SK-N-SH (cell line): ENCODE data around the gene CLMN. TPM values are rescaled to one million over a fixed set of nuclear protein-coding genes. Genes with fewer than 3 reads are reported as not detected.

Experiments used
- CTCF ChIA-PET: fragments of 300-600, 350-600 bp; formaldehyde crosslinking; extraction: SDS; loops from one replicate; lab custom pipeline; 2021; lab: Yijun Ruan, JAX
- POLR2A ChIA-PET: fragments of 350-600 bp; sonication (Branson Sonifier 250); formaldehyde crosslinking; extraction: SDS; loops from one replicate; lab custom pipeline; 2020; ENCODE audit warnings: antibody characterized with exemption, inconsistent platforms; lab: Yijun Ruan, JAX
- DNase-seq: peaks from one replicate; pipeline ENCODE4 v3.0.0; 2012
- H2AFZ ChIP-seq: fragments of 200-600 bp; sonication (generic); 2 replicates; pipeline ENCODE4 v1.8.1; 2016; ENCODE audit warnings: antibody characterized with exemption, mild to moderate bottlenecking, low read depth
- H3F3A ChIP-seq: fragments of 200-600 bp; sonication (generic); replicated peaks from 2 replicates; pipeline ENCODE3; 2016; ENCODE audit warnings: antibody characterized with exemption, mild to moderate bottlenecking; ENCODE audit not compliant: insufficient read depth
- H3K27ac ChIP-seq, 2 experiments: fragments of 200-500 bp in 1 of 2; fragments of 200-600 bp in 1 of 2; sonication (Bioruptor generic) in 1 of 2; sonication (generic), shearing (Covaris generic) in 1 of 2; 2 replicates each; pipeline versions ENCODE4 v1.5.1 to v1.6.1; 2014 to 2016; ENCODE audit warnings: low read depth in 2 of 2, inconsistent platforms in 1 of 2, low read length in 1 of 2, mild to moderate bottlenecking in 1 of 2, mixed read lengths in 1 of 2
- H3K27me3 ChIP-seq: fragments of 200-600 bp; sonication (generic), shearing (Covaris generic); 2 replicates; pipeline ENCODE4 v1.6.1; 2016; ENCODE audit warnings: mixed run types; ENCODE audit not compliant: insufficient read depth
- H3K36me3 ChIP-seq, 2 experiments: fragments of 200-500 bp in 1 of 2; fragments of 200-600 bp in 1 of 2; sonication (Bioruptor generic) in 1 of 2; sonication (generic) in 1 of 2; replicated peaks in 1 of 2; 2 replicates each; pipeline versions ENCODE3 to v1.5.1; 2014 to 2016; ENCODE audit warnings: low read length in 1 of 2, mild to moderate bottlenecking in 1 of 2; ENCODE audit not compliant: insufficient read depth in 2 of 2, control insufficient read depth in 1 of 2
- H3K4me1 ChIP-seq, 2 experiments: fragments of 200-500 bp in 1 of 2; fragments of 200-600 bp in 1 of 2; sonication (Bioruptor generic) in 1 of 2; sonication (generic), shearing (Covaris generic) in 1 of 2; 2 replicates each; pipeline versions ENCODE4 v1.5.1 to v1.6.1; 2014 to 2016; ENCODE audit warnings: low read depth in 1 of 2, low read length in 1 of 2, mixed run types in 1 of 2; ENCODE audit not compliant: insufficient read depth in 2 of 2, control insufficient read depth in 1 of 2
- H3K4me2 ChIP-seq: fragments of 200-600 bp; sonication (generic), shearing (Covaris generic); 2 replicates; pipeline ENCODE4 v1.6.1; 2017; ENCODE audit warnings: mixed run types
- H3K4me3 ChIP-seq, 2 experiments: fragments of 200-500 bp in 1 of 2; fragments of 200-600 bp in 1 of 2; sonication (Bioruptor generic) in 1 of 2; sonication (generic), shearing (Covaris generic) in 1 of 2; 2 replicates each; pipeline versions ENCODE4 v1.5.1 to v1.8.1; 2014 to 2016; ENCODE audit warnings: low read depth in 2 of 2, inconsistent platforms in 1 of 2, low read length in 1 of 2, mild to moderate bottlenecking in 1 of 2, mixed read lengths in 1 of 2, moderate library complexity in 1 of 2
- H3K79me2 ChIP-seq: fragments of 200-600 bp; sonication (generic); 2 replicates; pipeline ENCODE4 v1.8.1; 2017; ENCODE audit warnings: mild to moderate bottlenecking; ENCODE audit not compliant: insufficient read depth
- H3K9ac ChIP-seq: fragments of 200-600 bp; sonication (generic); 2 replicates; pipeline ENCODE4 v1.6.1; 2017; ENCODE audit warnings: mixed run types
- H3K9me2 ChIP-seq: fragments of 200-600 bp; sonication (generic); 2 replicates; pipeline ENCODE4 v1.6.1; 2017; ENCODE audit warnings: mixed run types
- H3K9me3 ChIP-seq: fragments of 200-600 bp; sonication (generic); 2 replicates; pipeline ENCODE4 v1.6.1; 2017; ENCODE audit warnings: mixed run types, mild to moderate bottlenecking, moderate library complexity
- H4K20me1 ChIP-seq: fragments of 200-600 bp; sonication (generic); 2 replicates; pipeline ENCODE4 v1.6.1; 2017; ENCODE audit warnings: mild to moderate bottlenecking, mixed run types; ENCODE audit not compliant: insufficient read depth
- CHD2 ChIP-seq: fragments of 150-350 bp; IDR thresholded peaks from 2 replicates; pipeline ENCODE4 v1.6.1; 2018; ENCODE audit warnings: low read length; ENCODE audit not compliant: partially characterized antibody
- EP300 ChIP-seq, 2 experiments: IDR thresholded peaks; 2 replicates each; pipeline versions ENCODE4 v1.4.0 to v1.6.1; 2012; ENCODE audit warnings: borderline replicate concordance in 1 of 2, low read depth in 1 of 2, low read length in 1 of 2
- EZH2phosphoT487 ChIP-seq: fragments of 200-600 bp; sonication (generic); IDR thresholded peaks from 2 replicates; pipeline ENCODE4 v1.6.1; 2017; ENCODE audit warnings: low read depth, mixed run types, mild to moderate bottlenecking, antibody characterized with exemption, moderate library complexity, borderline replicate concordance
- FOXJ3 ChIP-seq: sonication (generic); formaldehyde crosslinking; IDR thresholded peaks from 2 replicates; pipeline ENCODE4 v1.5.1; 2020; ENCODE audit warnings: mild to moderate bottlenecking, missing genetic modification reagents
- JUND ChIP-seq: IDR thresholded peaks from 2 replicates; pipeline ENCODE4 v1.4.0; 2012
- MEF2A ChIP-seq: IDR thresholded peaks from 2 replicates; pipeline ENCODE4 v1.4.0; 2012; ENCODE audit warnings: low read depth, borderline replicate concordance
- MXI1 ChIP-seq: IDR thresholded peaks from 2 replicates; pipeline ENCODE4 v1.6.1; 2012; ENCODE audit warnings: mild to moderate bottlenecking, low read depth, low read length, improper control_type of control experiment
- NFIC ChIP-seq: IDR thresholded peaks from 2 replicates; pipeline ENCODE4 v1.4.0; 2012; ENCODE audit warnings: borderline replicate concordance
- NRF1 ChIP-seq: IDR thresholded peaks from 2 replicates; pipeline ENCODE4 v1.6.1; 2012; ENCODE audit warnings: low read depth, mild to moderate bottlenecking, low read length
- RAD21 ChIP-seq: IDR thresholded peaks from 2 replicates; pipeline ENCODE4 v1.6.1; 2012; ENCODE audit warnings: mild to moderate bottlenecking, low read length
- RCOR1 ChIP-seq: fragments of 150-350 bp; IDR thresholded peaks from 2 replicates; pipeline ENCODE4 v1.6.1; 2017; ENCODE audit warnings: antibody characterized with exemption, low read length
- RFX5 ChIP-seq: IDR thresholded peaks from 2 replicates; pipeline ENCODE4 v1.6.1; 2012; ENCODE audit warnings: mild to moderate bottlenecking, improper control_type of control experiment, low read length
- SMC3 ChIP-seq: IDR thresholded peaks from 2 replicates; pipeline ENCODE4 v1.6.1; 2012; ENCODE audit warnings: low read depth, low read length, improper control_type of control experiment
- TEAD4 ChIP-seq: IDR thresholded peaks from 2 replicates; pipeline ENCODE4 v1.4.0; 2012; ENCODE audit warnings: mild to moderate bottlenecking, borderline replicate concordance; ENCODE audit not compliant: insufficient read depth
- WGBS: methylation state at CpG from one replicate; pipeline ENCODE4 v1.1.6; 2017; ENCODE audit warnings: low lambda C conversion rate; 5-methylcytosine and 5-hydroxymethylcytosine counted together
- polyA plus RNA-seq, 3 experiments: library from polyadenylated mRNA; depleted of rRNA; stranded (reverse); fragments of >200 nt; gene quantifications; 2 replicates each; pipeline ENCODE4 v1.2.3, GENCODE V29; 2012
- TF ChIP-seq, protein P1 (sequence below): IDR thresholded peaks from 2 replicates; pipeline ENCODE4 v1.4.0; 2012; ENCODE audit warnings: low read depth, borderline replicate concordance
- TF ChIP-seq, protein P2 (sequence below): IDR thresholded peaks from 2 replicates; pipeline ENCODE4 v1.4.0; 2012; ENCODE audit warnings: low read depth
- TF ChIP-seq, protein P3 (sequence below): fragments of 150-350 bp; IDR thresholded peaks from 2 replicates; pipeline ENCODE4 v1.6.1; 2016; ENCODE audit warnings: mild to moderate bottlenecking, low read depth, low read length

The CLMN gene
- polyA plus RNA-seq, 1 of the 3 experiments (the other 2 are of a cell fraction), result 1.4 TPM

DNA sequence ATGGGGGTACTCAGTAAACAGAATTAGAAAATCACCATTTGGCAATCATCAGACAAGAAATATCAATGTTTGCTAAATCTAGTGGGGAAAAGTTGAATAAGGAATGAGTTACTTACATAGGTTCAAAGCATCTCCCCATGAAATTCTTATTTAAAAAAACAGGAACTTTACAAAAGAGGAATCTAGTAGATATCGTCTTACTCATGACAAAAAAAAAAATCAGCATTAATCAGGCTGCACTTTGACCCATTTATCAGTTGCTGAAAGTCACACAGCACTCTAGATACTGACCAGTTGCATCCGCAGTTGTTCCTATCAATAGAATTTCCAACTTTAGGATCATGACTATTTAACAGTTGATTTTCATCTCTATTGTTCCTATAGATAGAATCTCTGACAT lies 156.6 kb downstream of the CLMN start:
- CTCF ChIA-PET, result interaction anchor here (1.2 kb wide), 1 partner anchor 269 kb away, joined by 4 read pairs; no protein-coding TSS in a partner anchor
- no peaks in the 10 kb centered on the region for H3K27me3 ChIP-seq
- H3K4me2 ChIP-seq, result no peak overlapping the region

DNA sequence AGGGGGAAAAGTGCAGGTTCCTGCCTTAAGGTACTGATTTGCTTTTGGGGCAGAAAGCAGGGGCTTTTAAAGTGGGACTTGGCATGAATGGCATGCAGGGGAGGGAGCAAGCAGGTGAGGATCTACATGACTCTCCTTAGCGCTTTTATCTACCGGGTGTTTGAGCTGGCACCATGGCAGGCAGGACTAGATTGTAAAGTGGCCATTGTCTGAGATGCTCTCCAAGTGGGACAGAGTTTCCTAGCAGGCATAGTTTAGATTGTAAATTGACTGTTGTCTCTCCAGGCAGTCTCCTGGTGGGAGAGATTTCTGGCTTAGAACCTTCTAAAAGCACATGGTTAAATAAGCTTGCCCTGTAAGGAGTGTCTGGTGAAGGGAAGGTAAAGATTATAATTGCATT lies 157.1 kb downstream of the CLMN start:
- TF ChIP-seq, protein P1, sequence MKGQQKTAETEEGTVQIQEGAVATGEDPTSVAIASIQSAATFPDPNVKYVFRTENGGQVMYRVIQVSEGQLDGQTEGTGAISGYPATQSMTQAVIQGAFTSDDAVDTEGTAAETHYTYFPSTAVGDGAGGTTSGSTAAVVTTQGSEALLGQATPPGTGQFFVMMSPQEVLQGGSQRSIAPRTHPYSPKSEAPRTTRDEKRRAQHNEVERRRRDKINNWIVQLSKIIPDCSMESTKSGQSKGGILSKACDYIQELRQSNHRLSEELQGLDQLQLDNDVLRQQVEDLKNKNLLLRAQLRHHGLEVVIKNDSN, result no peak
- TF ChIP-seq, protein P2, sequence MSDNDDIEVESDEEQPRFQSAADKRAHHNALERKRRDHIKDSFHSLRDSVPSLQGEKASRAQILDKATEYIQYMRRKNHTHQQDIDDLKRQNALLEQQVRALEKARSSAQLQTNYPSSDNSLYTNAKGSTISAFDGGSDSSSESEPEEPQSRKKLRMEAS, result no peak
- TF ChIP-seq RAD21, result no peak
- no peak for TF ChIP-seq NFIC
- no peak for TF ChIP-seq MEF2A
- TF ChIP-seq, protein P3, sequence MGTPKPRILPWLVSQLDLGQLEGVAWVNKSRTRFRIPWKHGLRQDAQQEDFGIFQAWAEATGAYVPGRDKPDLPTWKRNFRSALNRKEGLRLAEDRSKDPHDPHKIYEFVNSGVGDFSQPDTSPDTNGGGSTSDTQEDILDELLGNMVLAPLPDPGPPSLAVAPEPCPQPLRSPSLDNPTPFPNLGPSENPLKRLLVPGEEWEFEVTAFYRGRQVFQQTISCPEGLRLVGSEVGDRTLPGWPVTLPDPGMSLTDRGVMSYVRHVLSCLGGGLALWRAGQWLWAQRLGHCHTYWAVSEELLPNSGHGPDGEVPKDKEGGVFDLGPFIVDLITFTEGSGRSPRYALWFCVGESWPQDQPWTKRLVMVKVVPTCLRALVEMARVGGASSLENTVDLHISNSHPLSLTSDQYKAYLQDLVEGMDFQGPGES, result no peak
- no peak for TF ChIP-seq EP300 (IDR thresholded peaks at IDR 0.05; ENCODE audit: borderline replicate concordance in 1 of 2, low read depth in 1 of 2, low read length in 1 of 2)
- no peak for TF ChIP-seq SMC3
- no peak for TF ChIP-seq TEAD4
- no peak for TF ChIP-seq JUND
- no peak for TF ChIP-seq MXI1
- H3K4me2 ChIP-seq, result no peak overlapping the region
- peaks cover 2% of the 10 kb centered on the region for H3F3A ChIP-seq
- WGBS, result 95% methylated on average over 2 of the region's 2 CpGs
- peaks cover 0 to 2% of the 10 kb centered on the region in 2 experiments for H3K36me3 ChIP-seq
- H3K27me3 ChIP-seq, result no peaks in the 10 kb centered on the region
- CTCF ChIA-PET, result interaction anchor here (1.2 kb wide), 1 partner anchor 270 kb away, joined by 4 read pairs; no protein-coding TSS in a partner anchor
- no peak for DNase-seq
- POLR2A ChIA-PET, result no interaction called here
- no peak overlapping the region for H3K4me3 ChIP-seq
- H3K4me1 ChIP-seq, result peaks cover 0 to 8% of the 10 kb centered on the region in 2 experiments; a peak in 3 of 4 replicates
- no peak overlapping the region for H3K27ac ChIP-seq
- no peaks in the 10 kb centered on the region for H3K9me2 ChIP-seq
- no peaks in the 10 kb centered on the region for H4K20me1 ChIP-seq
- no peak overlapping the region for H3K9ac ChIP-seq
- H3K79me2 ChIP-seq, result peaks cover 7% of the 10 kb centered on the region; the same call in 1 of the 2 replicates
- no peak overlapping the region for H2AFZ ChIP-seq
- H3K9me3 ChIP-seq, result no peaks in the 10 kb centered on the region

More for the DNA sequence above, 156.6 kb downstream of the CLMN start:
- 98% methylated on average over 2 of the region's 2 CpGs for WGBS
- peaks cover 2% of the 10 kb centered on the region for H3F3A ChIP-seq
- H3K9me3 ChIP-seq, result no peaks in the 10 kb centered on the region
- peaks cover 4% of the 10 kb centered on the region; the same call in 1 of the 2 replicates for H3K79me2 ChIP-seq
- POLR2A ChIA-PET, result no interaction called here
- H2AFZ ChIP-seq, result no peak overlapping the region
- no peak overlapping the region for H3K4me3 ChIP-seq
- no peaks in the 10 kb centered on the region for H4K20me1 ChIP-seq
- H3K36me3 ChIP-seq, result peaks cover 0 to 2% of the 10 kb centered on the region in 2 experiments
- H3K9ac ChIP-seq, result no peak overlapping the region
- no peak overlapping the region for H3K27ac ChIP-seq
- DNase-seq, result no peak
- no peak for TF ChIP-seq EZH2phosphoT487
- no peak for TF ChIP-seq FOXJ3 (CRISPR knock-in tag)
- TF ChIP-seq, protein P1, result no peak
- no peak for TF ChIP-seq RCOR1
- no peak for TF ChIP-seq SMC3
- TF ChIP-seq NFIC, result no peak
- TF ChIP-seq CHD2, result no peak
- TF ChIP-seq NRF1, result no peak
- TF ChIP-seq, protein P3, result no peak
- TF ChIP-seq RFX5, result no peak
- TF ChIP-seq, all 33 proteins: peak for 0
- H3K9me2 ChIP-seq, result no peaks in the 10 kb centered on the region
- peaks cover 0 to 6% of the 10 kb centered on the region in 2 experiments; a peak in 3 of 4 replicates for H3K4me1 ChIP-seq
